H1 (cell line): ENCODE results near the gene SPOCK2. TPM values are rescaled to one million over a fixed set of nuclear protein-coding genes. Genes with fewer than 3 reads are reported as not detected.

Source experiments
- CBX8 ChIP-seq: fragments of 300-800, 300-1000 bp; sonication (generic); IDR thresholded peaks from 2 replicates; pipeline ENCODE4 v1.7.1; 2016; ENCODE audit warnings: low read depth, low read length, borderline replicate concordance
- SIRT6 ChIP-seq: IDR thresholded peaks from one replicate; pipeline ENCODE4 v1.7.1; 2012; ENCODE audit warnings: low read length, inconsistent platforms
- polyA plus RNA-seq, 7 experiments: library from polyadenylated mRNA; depleted of rRNA in 3 of 7; stranded (reverse) in 5 of 7; unstranded in 2 of 7; fragments of >200 nt in 5 of 7; fragments of 200-250 nt in 2 of 7; gene quantifications; 1 replicate in 5 of 7; 2 replicates in 1 of 7; 4 replicates in 1 of 7; pipeline versions ENCODE4 v1.2.1 to v1.2.3, GENCODE V29; 2011 to 2013; ENCODE audit warnings: missing spikeins in 2 of 7, mixed read lengths in 2 of 7
- total RNA-seq: library from RNA; stranded (reverse); fragmentation: NEBNext Ultra II Directional; extraction: Animal tissue kit (Norgen Biotek cat#: 25700); gene quantifications from 2 replicates; pipeline ENCODE4 v1.2.1, GENCODE V29; 2021
- TF ChIP-seq, protein P1 (sequence below), 3 experiments: IDR thresholded peaks; 1 replicate in 2 of 3; 2 replicates in 1 of 3; pipeline versions ENCODE4 v1.5.1 to v1.6.1; 2011; ENCODE audit warnings: low read length in 3 of 3, mild to moderate bottlenecking in 3 of 3, inconsistent platforms in 2 of 3, low read depth in 1 of 3, moderate library complexity in 1 of 3; ENCODE audit not compliant: insufficient read depth in 1 of 3; ENCODE audit errors: control extremely low read depth in 1 of 3
- TF ChIP-seq, protein P2 (sequence below): IDR thresholded peaks from 2 replicates; pipeline ENCODE4 v1.6.1; 2011; ENCODE audit warnings: low read length, improper control_type of control experiment

Gene SPOCK2
- total and polyA plus RNA-seq, 2 of the 8 experiments (the other 6 are each of a cell fraction or from before 2014, with no cell fraction given) = 1.5 to 1.9 TPM

DNA sequence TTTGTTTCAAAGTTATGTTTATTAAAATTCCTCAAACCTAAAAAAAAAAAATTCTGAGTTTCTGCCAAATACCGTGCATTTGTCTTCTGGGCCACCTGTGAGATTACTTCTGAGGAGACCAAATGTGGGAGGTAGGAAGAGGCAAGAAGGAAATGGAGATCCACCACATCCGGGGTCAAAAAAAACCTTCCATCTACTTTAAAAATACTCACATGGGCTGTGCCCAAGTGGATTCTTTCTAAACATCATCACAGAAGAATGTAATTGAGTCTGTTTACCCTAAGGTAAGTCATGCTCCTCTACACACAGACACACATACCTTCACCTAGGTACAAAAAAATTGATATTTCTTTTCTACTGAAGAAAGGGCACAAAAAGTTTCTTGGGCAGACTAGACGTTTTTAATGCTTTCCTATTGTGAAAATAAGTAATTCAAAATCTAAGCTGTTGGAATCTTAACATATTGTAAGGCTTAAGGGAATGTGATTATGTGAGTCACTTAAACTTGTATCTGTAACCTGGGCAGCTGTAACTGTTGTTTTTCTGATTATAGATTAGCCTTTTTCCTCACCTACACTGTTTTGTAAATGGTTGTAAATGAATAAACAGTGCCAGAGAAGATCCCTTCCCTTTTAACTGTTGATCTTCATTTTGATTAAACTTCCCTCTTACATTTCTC lies 19.1 kb upstream of the SPOCK2 start (continued):
- TF ChIP-seq, protein P1, sequence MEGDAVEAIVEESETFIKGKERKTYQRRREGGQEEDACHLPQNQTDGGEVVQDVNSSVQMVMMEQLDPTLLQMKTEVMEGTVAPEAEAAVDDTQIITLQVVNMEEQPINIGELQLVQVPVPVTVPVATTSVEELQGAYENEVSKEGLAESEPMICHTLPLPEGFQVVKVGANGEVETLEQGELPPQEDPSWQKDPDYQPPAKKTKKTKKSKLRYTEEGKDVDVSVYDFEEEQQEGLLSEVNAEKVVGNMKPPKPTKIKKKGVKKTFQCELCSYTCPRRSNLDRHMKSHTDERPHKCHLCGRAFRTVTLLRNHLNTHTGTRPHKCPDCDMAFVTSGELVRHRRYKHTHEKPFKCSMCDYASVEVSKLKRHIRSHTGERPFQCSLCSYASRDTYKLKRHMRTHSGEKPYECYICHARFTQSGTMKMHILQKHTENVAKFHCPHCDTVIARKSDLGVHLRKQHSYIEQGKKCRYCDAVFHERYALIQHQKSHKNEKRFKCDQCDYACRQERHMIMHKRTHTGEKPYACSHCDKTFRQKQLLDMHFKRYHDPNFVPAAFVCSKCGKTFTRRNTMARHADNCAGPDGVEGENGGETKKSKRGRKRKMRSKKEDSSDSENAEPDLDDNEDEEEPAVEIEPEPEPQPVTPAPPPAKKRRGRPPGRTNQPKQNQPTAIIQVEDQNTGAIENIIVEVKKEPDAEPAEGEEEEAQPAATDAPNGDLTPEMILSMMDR (IDR thresholded peaks at IDR 0.05; ENCODE audit: control extremely low read depth in 1 of 3, insufficient read depth in 1 of 3, low read depth in 1 of 3, low read length in 3 of 3) = no peak
- TF ChIP-seq, protein P2, sequence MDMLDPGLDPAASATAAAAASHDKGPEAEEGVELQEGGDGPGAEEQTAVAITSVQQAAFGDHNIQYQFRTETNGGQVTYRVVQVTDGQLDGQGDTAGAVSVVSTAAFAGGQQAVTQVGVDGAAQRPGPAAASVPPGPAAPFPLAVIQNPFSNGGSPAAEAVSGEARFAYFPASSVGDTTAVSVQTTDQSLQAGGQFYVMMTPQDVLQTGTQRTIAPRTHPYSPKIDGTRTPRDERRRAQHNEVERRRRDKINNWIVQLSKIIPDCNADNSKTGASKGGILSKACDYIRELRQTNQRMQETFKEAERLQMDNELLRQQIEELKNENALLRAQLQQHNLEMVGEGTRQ = no peak
- TF ChIP-seq CBX8 (no peak), SIRT6 (no peak)
